Activated T-cell treated with anti-CD3 and anti-CD28 coated beads, Interleukin-2, amount 50 U/mL, for 4 hours (primary cell): ENCODE results near the gene INKA2. TPM values are rescaled to one million over a fixed set of nuclear protein-coding genes. Genes with fewer than 3 reads are reported as not detected.

ENCODE experiments used
- total RNA-seq, 3 donors: library from RNA; stranded (reverse); gene quantifications; one replicate each; pipeline ENCODE4 v1.2.1, GENCODE V29; 2021

INKA2 gene
- total RNA-seq, 3 donors from 2014 or later: 0.25 to 0.82 (median 0.76) TPM

Other genes with a start within 250 kb of the INKA2 start
- not detected for gene ADORA3, start 235.8 kb downstream of the INKA2 start, total RNA-seq
- not detected for gene TMIGD3, start 235.8 kb downstream of the INKA2 start, total RNA-seq
- 100 to 1,000 TPM; 169 to 182 (median 171) TPM for gene RAP1A, start 119.6 kb downstream of the INKA2 start, total RNA-seq
- 10 to 100 TPM; 22.0 to 26.0 (median 24.1) TPM for gene DDX20, start 16.5 kb upstream of the INKA2 start, total RNA-seq